WTC11 (cell line): Measurements from ENCODE around the gene PCGF5.

Experiments
- MAX ChIP-seq: sonication (generic); formaldehyde crosslinking; IDR thresholded peaks from 2 replicates; pipeline ENCODE4 v1.8.0; 2022; ENCODE audit warnings: mild to moderate bottlenecking, missing genetic modification reagents
- NFATC4 ChIP-seq: fragments of 250-450 bp; sonication (Bioruptor Pico); IDR thresholded peaks from 2 replicates; pipeline ENCODE4 v1.9.0; 2021; ENCODE audit warnings: mild to moderate bottlenecking
- TF ChIP-seq, protein P1 (sequence below): fragments of 200-600 bp; IDR thresholded peaks from 2 replicates; pipeline ENCODE4 v1.8.0; 2022; ENCODE audit warnings: antibody characterized with exemption

DNA sequence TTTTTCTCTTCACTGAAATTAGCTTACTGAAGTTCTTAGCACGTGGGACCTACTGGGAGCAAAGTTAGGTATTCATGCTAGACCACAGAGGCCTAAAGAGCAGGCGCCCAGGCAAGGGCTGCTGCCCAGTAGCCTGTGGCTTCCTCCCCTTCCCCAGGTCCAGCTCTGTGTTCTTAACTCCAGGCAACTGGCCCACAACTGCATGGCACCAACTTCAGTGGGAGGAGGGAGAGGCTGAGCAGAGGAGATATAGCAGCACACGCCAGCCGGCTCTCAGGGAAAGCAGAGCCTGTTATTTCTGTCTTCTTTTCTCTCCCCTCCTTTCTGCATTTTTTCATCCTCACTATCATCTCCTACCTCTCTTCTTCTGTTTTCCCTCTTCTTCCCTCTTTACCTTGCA is 67.4 kb downstream of the PCGF5 start:
- TF ChIP-seq MAX, result no peak
- TF ChIP-seq, protein P1, sequence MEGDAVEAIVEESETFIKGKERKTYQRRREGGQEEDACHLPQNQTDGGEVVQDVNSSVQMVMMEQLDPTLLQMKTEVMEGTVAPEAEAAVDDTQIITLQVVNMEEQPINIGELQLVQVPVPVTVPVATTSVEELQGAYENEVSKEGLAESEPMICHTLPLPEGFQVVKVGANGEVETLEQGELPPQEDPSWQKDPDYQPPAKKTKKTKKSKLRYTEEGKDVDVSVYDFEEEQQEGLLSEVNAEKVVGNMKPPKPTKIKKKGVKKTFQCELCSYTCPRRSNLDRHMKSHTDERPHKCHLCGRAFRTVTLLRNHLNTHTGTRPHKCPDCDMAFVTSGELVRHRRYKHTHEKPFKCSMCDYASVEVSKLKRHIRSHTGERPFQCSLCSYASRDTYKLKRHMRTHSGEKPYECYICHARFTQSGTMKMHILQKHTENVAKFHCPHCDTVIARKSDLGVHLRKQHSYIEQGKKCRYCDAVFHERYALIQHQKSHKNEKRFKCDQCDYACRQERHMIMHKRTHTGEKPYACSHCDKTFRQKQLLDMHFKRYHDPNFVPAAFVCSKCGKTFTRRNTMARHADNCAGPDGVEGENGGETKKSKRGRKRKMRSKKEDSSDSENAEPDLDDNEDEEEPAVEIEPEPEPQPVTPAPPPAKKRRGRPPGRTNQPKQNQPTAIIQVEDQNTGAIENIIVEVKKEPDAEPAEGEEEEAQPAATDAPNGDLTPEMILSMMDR, result no peak
- no peak for TF ChIP-seq NFATC4
